Erythroblast (primary cell): ENCODE measurements around the gene SVEP1.

Experiments
- GATA1 ChIP-seq: IDR thresholded peaks from 2 replicates; pipeline ENCODE4 v1.6.1; 2011; ENCODE audit warnings: low read depth, mild to moderate bottlenecking, control low read depth, low read length, moderate library complexity
- POLR2A ChIP-seq: IDR thresholded peaks from 2 replicates; pipeline ENCODE4 v1.6.1; 2011; ENCODE audit warnings: mild to moderate bottlenecking, low read length

GRCh38 chr9:110382731-110383130, 196.8 kb downstream of the SVEP1 start:
- TF ChIP-seq POLR2A (no peak), GATA1 (no peak)
